Keratinocyte (primary cell): ENCODE results near the gene GAB1. TPM values are rescaled to one million over a fixed set of nuclear protein-coding genes. Genes with fewer than 3 reads are reported as not detected.

ENCODE experiments used
- DNase-seq: peaks from one replicate; pipeline ENCODE4 v3.0.0-alpha.2; 2011; ENCODE audit warnings: low read depth, missing footprints, low spot score
- FAIRE-seq: peaks from 2 replicates; lab custom pipeline; 2011; peaks lifted over from hg19 to GRCh38; lab: Jason Lieb, UNC
- H2AFZ ChIP-seq: 2 replicates; pipeline ENCODE4 v1.6.0; 2012; ENCODE audit warnings: low read length, control low read depth, inconsistent platforms; ENCODE audit not compliant: control insufficient read depth
- H3K27ac ChIP-seq: 2 replicates; pipeline ENCODE4 v1.5.1; 2011; ENCODE audit warnings: low read length; ENCODE audit not compliant: control insufficient read depth, insufficient read depth
- H3K27me3 ChIP-seq: 3 replicates; pipeline ENCODE4 v1.6.0; 2011; ENCODE audit warnings: low read length; ENCODE audit not compliant: control insufficient read depth, insufficient read depth; ENCODE audit errors: extremely low read depth
- H3K36me3 ChIP-seq, 2 experiments: 2 replicates in 1 of 2; 3 replicates in 1 of 2; pipeline ENCODE4 v1.5.1; 2011; ENCODE audit warnings: low read length in 2 of 2, mild to moderate bottlenecking in 1 of 2; ENCODE audit not compliant: control insufficient read depth in 2 of 2, insufficient read depth in 2 of 2; ENCODE audit errors: extremely low read depth in 1 of 2
- H3K4me1 ChIP-seq: 3 replicates; pipeline ENCODE4 v1.5.1; 2011; ENCODE audit warnings: low read length; ENCODE audit not compliant: control insufficient read depth, insufficient read depth; ENCODE audit errors: extremely low read depth
- H3K4me2 ChIP-seq: 3 replicates; pipeline ENCODE4 v1.6.0; 2011; ENCODE audit warnings: low read depth, low read length; ENCODE audit not compliant: control insufficient read depth, insufficient read depth; ENCODE audit errors: extremely low read depth
- H3K4me3 ChIP-seq, 3 experiments: fragments of 200-600 bp in 1 of 3; sonication (generic) in 1 of 3; 2 replicates in 2 of 3; 3 replicates in 1 of 3; pipeline ENCODE4 v1.5.1; 2011 to 2016; ENCODE audit warnings: low read length in 3 of 3, mild to moderate bottlenecking in 3 of 3, control low read depth in 2 of 3, inconsistent platforms in 1 of 3, low read depth in 1 of 3, mixed read lengths in 1 of 3, mixed run types in 1 of 3, moderate library complexity in 1 of 3; ENCODE audit not compliant: control insufficient read depth in 2 of 3, insufficient read depth in 2 of 3; ENCODE audit errors: extremely low read depth in 1 of 3
- H3K79me2 ChIP-seq: 2 replicates; pipeline ENCODE4 v1.6.0; 2012; ENCODE audit warnings: low read length; ENCODE audit not compliant: control insufficient read depth, insufficient read depth
- H3K9ac ChIP-seq: 3 replicates; pipeline ENCODE4 v1.6.0; 2011; ENCODE audit warnings: low read length; ENCODE audit not compliant: control insufficient read depth, insufficient read depth; ENCODE audit errors: extremely low read depth
- H3K9me1 ChIP-seq: 3 replicates; pipeline ENCODE4 v1.6.0; 2011; ENCODE audit warnings: low read length; ENCODE audit not compliant: control insufficient read depth, insufficient read depth; ENCODE audit errors: extremely low read depth
- H3K9me3 ChIP-seq: 2 replicates; pipeline ENCODE4 v1.5.1; 2012; ENCODE audit warnings: low read depth, low read length; ENCODE audit not compliant: control insufficient read depth
- H4K20me1 ChIP-seq: 3 replicates; pipeline ENCODE4 v1.6.0; 2011; ENCODE audit warnings: low read length; ENCODE audit not compliant: control insufficient read depth, insufficient read depth; ENCODE audit errors: extremely low read depth
- EZH2 ChIP-seq: IDR thresholded peaks from one replicate; pipeline ENCODE4 v1.6.1; 2012; ENCODE audit warnings: inconsistent platforms, mild to moderate bottlenecking, low read length, moderate library complexity
- dilution Hi-C: fragments of 300-500 bp; cut with MboI; formaldehyde crosslinking; loops from one replicate; pipeline ENCODE4 v1.7.0; 2020; ENCODE audit warnings: low sequenced_read_pairs; ENCODE audit not compliant: extremely low pct_ligation_motif_present
- polyA plus RNA-seq, 5 experiments: library from polyadenylated mRNA; depleted of rRNA in 3 of 5; stranded (reverse) in 3 of 5; stranded (forward) in 1 of 5; unstranded in 1 of 5; fragments of >200 nt; gene quantifications; 1 replicate in 1 of 5; 2 replicates in 3 of 5; 3 replicates in 1 of 5; pipeline versions ENCODE4 v1.2.1 to v1.2.3, GENCODE V29; 2011 to 2012; ENCODE audit warnings: missing spikeins in 2 of 5, low read depth in 1 of 5, low replicate concordance in 1 of 5
- TF ChIP-seq, protein P1 (sequence below), 3 experiments: IDR thresholded peaks in 1 of 3; conservative IDR thresholded peaks in 1 of 3; optimal IDR thresholded peaks in 1 of 3; 2 replicates in 2 of 3; 3 replicates in 1 of 3; pipeline versions ENCODE3 to v1.5.1; 2011; ENCODE audit warnings: low read length in 3 of 3, mild to moderate bottlenecking in 3 of 3, moderate library complexity in 2 of 3, control low read depth in 1 of 3, inconsistent platforms in 1 of 3; ENCODE audit not compliant: insufficient read depth in 2 of 3; ENCODE audit errors: extremely low read depth in 1 of 3

The GAB1 gene
- polyA plus RNA-seq, 1 donor (not counting 4 experiments of a cell fraction or from before 2014, with no cell fraction given), result 11.0 TPM

DNA sequence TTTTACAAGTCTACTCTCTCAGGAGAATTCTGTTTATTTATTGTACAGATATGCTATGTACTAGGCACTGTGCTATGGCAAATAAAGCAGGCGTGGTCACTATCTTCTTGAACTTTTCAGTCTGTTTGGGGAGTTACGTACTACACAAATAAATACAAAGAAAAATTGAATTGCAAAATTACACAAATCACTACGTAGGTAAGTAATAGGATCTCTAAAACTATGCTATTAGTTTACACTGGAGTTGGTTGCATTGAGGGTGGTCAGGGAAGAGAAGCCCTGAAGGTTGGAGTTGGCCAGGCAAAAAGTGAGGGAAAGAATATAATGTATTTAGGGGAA is 75.7 kb downstream of the GAB1 start:
- no peak overlapping the region for H3K4me3 ChIP-seq
- no peaks in the 10 kb centered on the region for H3K9me3 ChIP-seq
- no peak overlapping the region for H3K4me2 ChIP-seq
- H3K36me3 ChIP-seq, result no peaks in the 10 kb centered on the region
- H3K79me2 ChIP-seq, result peaks cover 6% of the 10 kb centered on the region
- peaks cover 2% of the 10 kb centered on the region for H4K20me1 ChIP-seq
- no peaks in the 10 kb centered on the region for H3K4me1 ChIP-seq
- FAIRE-seq, result no peak
- no peak overlapping the region for H2AFZ ChIP-seq
- no peaks in the 10 kb centered on the region for H3K9me1 ChIP-seq
- TF ChIP-seq EZH2, result no peak
- TF ChIP-seq, protein P1, sequence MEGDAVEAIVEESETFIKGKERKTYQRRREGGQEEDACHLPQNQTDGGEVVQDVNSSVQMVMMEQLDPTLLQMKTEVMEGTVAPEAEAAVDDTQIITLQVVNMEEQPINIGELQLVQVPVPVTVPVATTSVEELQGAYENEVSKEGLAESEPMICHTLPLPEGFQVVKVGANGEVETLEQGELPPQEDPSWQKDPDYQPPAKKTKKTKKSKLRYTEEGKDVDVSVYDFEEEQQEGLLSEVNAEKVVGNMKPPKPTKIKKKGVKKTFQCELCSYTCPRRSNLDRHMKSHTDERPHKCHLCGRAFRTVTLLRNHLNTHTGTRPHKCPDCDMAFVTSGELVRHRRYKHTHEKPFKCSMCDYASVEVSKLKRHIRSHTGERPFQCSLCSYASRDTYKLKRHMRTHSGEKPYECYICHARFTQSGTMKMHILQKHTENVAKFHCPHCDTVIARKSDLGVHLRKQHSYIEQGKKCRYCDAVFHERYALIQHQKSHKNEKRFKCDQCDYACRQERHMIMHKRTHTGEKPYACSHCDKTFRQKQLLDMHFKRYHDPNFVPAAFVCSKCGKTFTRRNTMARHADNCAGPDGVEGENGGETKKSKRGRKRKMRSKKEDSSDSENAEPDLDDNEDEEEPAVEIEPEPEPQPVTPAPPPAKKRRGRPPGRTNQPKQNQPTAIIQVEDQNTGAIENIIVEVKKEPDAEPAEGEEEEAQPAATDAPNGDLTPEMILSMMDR (optimal IDR thresholded peaks at IDR 0.05 in 1 of 3, IDR thresholded peaks at IDR 0.05 in 1 of 3, conservative IDR thresholded peaks at IDR 0.05 in 1 of 3; ENCODE audit: extremely low read depth in 1 of 3, insufficient read depth in 2 of 3, low read length in 3 of 3), result no peak
- H3K27me3 ChIP-seq, result no peaks in the 10 kb centered on the region
- dilution Hi-C loops, result no loop called here
- no peak for DNase-seq
- no peak overlapping the region for H3K27ac ChIP-seq
- H3K9ac ChIP-seq, result no peak overlapping the region

DNA sequence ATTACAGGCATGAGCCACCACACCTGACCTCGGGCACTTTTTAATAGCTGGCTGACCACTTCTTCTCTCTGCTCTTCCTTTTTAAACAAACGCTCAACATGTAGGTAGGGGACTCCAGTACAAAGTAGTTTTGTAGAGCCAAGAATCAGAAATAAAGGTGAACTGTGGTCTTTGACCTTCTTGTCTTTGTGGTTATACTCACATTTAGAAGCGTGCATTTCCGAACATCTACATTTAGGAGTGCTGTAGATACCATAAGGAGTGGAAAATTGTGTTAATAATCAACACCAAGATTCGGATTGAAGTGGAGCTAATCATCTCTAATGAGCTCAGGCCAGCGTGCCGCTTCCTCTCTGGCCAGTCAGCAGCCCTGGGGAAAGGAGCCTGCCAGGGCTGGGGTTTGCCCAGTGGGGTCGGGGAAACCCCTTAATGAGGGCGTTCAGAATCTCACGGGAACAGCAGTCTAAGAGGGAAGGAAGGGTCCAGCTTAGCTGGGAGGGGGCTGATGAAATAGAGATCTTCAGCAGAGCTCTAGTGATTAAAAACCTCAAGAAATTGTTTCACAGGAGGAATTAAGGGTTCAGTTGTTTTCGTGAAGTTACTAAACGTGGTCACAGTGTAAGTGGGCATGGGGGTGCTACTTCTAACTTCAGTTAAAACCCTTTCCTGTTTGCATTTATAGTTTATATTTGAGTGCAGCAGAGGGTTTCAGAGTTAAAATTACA is 81.2 kb downstream of the GAB1 start:
- Histone ChIP-seq H3K4me3 (no peak overlapping the region), H3K4me1 (no peaks in the 10 kb centered on the region), H3K27me3 (no peaks in the 10 kb centered on the region), H3K9ac (no peak overlapping the region), H3K9me3 (no peaks in the 10 kb centered on the region), H2AFZ (no peak overlapping the region), H3K4me2 (no peak overlapping the region), H3K79me2 (no peaks in the 10 kb centered on the region), H3K36me3 (peaks cover 0 to 1% of the 10 kb centered on the region in 2 experiments), H4K20me1 (no peaks in the 10 kb centered on the region), H3K27ac (no peak overlapping the region), H3K9me1 (no peaks in the 10 kb centered on the region)
- TF ChIP-seq, protein P1 (optimal IDR thresholded peaks at IDR 0.05 in 1 of 3, IDR thresholded peaks at IDR 0.05 in 1 of 3, conservative IDR thresholded peaks at IDR 0.05 in 1 of 3; ENCODE audit: extremely low read depth in 1 of 3, insufficient read depth in 2 of 3, low read length in 3 of 3), result no peak
- no peak for TF ChIP-seq EZH2
- FAIRE-seq (no peak), DNase-seq (no peak)
- dilution Hi-C loops, result no loop called here
